HG03460 (cell line): Measurements from ENCODE around the gene ARID1B.

Experiments
- ATAC-seq: cut with Tn5 transposase; IDR thresholded peaks from one replicate; pipeline ENCODE4 v1.9.1; 2021; ENCODE audit not compliant: unreplicated experiment

The ARID1B gene

GRCh38 chr6:157229713-157230112 lies 452.5 kb downstream of the ARID1B start:
- ATAC-seq, result no peak

DNA sequence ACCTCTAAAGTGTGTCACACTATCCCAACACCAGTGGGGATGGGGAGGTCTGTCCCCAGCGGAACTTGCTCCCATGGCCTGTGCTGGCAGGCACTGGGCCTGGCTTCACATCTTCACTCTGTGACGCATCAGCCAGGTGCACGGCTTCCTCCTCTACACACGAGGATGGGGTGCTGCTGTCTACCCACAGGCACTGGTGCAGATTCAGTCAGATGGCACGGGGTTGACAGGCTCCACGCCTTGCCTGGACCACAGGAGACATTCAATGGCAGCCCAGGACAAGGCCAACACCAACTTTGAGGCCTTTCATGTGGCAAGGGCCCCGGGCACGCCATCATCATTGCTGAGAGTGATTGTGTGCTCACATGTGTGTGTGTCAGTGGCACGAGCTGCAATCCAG lies 453.7 kb downstream of the ARID1B start:
- no peak for ATAC-seq

GRCh38 chr6:157232161-157232895 lies 455.1 kb downstream of the ARID1B start:
- no peak for ATAC-seq

- no peak for ATAC-seq
Measured at GRCh38 chr6:157233156-157233555, 456.0 kb downstream of the ARID1B start.

- no peak for ATAC-seq
Measured at GRCh38 chr6:157233686-157234085, 456.5 kb downstream of the ARID1B start.

GRCh38 chr6:157235600-157236039 lies 458.4 kb downstream of the ARID1B start:
- no peak for ATAC-seq

- ATAC-seq, result no peak
Measured at GRCh38 chr6:157236040-157236725, 459.0 kb downstream of the ARID1B start.

- ATAC-seq, result no peak
Measured at GRCh38 chr6:157238346-157238745, 461.2 kb downstream of the ARID1B start.

DNA sequence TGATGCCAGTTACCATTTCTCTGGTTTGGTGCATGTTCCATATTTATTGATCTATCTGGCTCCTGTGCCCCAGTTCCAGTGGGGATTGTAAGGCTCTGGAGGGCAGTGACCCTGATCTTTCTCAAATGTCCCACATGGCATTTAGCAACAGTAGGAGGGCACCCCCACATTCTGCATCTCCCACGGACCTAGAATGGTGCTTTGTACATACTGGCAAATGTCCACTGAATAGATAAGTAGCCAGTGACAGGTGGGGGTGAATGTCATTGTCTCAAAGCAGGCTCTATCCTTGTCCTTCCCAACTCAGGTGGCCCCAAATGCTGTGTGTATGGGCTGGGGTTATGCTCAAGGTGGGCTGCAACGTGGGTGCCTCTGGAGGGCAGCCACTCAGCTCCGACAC lies 462.0 kb downstream of the ARID1B start:
- no peak for ATAC-seq

GRCh38 chr6:157239671-157240058 lies 462.5 kb downstream of the ARID1B start:
- no peak for ATAC-seq

DNA sequence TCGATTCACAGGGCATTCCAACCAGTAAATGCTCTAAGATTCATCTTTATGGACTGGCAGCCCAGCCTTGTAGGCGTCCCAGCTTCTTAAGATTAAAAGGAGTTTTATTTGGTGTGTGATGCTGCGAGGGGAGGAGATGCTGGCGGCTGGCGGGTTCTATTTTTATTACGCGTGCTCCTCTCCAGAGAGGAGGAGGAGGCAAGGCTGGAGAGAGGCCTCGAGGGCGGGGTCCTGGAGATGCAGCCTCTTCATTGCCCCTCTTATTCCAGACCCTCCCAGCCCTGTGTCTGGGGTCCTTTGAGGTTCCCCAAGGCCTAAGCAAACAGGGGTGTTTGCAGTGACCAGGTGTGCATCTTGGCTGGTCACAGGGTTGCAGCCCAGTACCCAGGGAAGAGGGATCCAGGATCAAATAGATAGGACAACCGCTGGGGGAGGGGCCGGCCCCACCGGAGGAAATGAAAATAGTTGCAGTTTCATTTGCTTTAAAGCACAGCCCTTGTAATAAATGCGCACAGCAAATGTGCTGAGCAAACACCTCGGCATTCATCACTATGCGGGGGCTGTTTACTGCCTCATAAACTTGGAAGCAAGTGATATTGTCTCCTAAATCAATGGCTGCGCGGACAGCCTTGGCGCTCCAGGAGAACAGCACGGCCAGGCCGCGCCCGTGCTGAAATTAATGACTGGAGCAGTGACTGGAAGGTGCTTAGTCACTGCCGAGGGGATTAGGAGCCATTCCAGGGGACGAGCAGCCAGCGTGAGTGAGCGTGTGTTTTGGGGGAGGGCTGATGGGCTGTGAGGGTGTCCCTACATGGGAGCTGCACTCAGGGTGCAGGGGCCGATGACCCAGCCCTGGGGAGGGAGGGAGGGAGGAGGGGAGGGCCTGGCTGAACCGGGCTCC lies 463.1 kb downstream of the ARID1B start:
- no peak for ATAC-seq

DNA sequence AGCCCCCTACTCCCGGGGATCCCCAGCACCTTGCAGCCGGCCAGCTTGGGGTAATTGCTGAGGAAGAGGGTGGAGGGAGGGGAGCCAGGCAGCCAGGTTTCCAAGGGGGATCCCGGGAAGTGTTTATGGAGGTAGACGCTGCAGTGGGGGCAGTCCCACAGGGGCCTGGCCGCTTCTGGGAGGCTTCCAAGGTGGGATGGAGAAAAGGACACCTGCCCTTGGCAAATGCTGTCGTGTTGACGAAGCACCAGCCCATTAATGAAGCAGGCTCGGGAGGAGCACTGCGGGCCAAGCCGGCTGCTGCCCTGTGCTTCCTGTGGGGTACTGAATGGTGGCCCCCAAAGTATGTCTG lies 463.8 kb downstream of the ARID1B start:
- no peak for ATAC-seq

DNA sequence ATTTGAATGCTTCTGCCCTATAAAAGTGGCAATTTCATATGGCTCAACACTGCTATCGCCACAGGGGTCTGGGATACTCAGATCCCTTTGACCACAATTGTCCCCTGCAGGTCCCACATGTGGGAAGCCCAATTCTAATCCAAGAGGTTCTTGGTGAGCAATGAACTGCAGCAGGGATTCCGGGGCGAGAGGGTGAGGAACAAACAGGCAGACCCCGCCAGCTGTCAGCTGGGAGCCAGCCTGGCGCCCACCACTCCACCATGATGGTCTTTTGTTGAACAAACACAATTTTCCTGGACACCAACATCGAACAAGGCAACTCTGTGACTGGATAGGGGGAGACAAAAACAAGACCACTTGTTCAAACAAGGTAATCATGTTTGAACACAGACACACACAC lies 465.6 kb downstream of the ARID1B start:
- no peak for ATAC-seq

DNA sequence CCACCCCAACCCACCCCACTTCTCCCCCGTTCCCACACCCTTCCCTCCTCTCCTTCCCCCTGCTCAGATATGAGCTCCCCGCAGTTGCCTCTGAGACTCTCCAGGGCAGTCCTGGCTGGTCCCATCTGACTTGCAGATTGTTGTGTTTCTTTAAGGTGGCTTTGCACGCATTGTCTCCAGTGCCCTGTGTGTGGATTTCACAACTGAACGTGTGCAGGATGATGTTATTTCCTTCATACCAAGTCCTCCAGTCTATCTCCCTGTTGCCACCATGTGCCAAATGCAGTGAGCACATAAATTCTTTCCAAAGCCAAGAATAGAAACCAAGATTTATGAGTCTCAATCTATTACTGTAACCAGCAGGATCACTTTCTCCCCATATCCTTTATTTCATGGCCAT lies 467.0 kb downstream of the ARID1B start:
- no peak for ATAC-seq

GRCh38 chr6:157244780-157245179 lies 467.6 kb downstream of the ARID1B start:
- ATAC-seq, result no peak

- ATAC-seq, result no peak
Measured at GRCh38 chr6:157245436-157245835, 468.3 kb downstream of the ARID1B start.

DNA sequence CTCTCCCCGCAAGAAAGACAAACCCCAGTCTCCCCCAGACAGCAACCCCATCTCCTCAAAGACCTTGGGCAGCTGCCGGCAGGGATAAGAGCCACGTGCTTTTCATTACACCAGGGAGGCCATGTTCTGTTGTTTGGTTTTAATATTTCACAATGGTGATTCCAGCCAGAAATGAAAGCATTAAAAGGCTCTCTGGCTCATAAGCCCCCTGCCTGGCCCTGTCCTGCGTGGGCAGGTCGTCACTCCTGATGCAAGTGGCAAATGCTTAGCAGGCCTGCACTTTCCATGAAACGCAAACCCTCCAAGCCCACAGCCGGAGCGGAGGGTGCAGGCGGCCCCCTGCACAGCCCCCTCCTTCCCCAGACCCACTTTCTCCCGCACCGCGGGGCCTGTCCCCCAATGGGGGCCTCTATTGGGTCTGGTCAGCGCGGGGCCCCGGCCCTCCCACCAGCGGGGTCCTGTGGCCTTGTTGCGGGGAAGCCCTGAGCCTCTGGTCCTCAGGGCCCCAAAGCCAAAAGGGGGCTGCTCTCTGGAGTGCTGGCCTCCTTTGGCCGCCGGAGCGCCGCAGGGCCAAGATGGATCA lies 469.0 kb downstream of the ARID1B start:
- no peak for ATAC-seq

GRCh38 chr6:157246771-157247484 lies 469.8 kb downstream of the ARID1B start:
- no peak for ATAC-seq

DNA sequence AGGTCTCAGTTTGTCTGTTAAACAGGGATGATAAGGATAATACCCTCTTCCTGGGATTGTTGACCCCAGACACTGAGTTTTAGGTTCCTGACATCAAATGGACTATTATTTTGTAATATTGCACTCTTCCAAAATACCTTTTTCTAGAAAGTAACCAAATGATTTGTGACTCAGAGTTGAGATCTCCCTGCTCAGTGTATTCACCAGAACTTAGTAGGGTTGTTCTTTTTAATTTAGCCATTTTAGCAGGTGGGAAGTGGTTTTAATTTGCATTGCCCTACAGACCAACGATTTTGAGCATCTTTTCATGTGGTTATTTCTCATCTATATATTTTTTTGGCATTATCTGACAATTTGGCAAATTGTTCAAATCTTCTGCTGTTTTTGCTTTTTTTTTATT lies 471.1 kb downstream of the ARID1B start:
- ATAC-seq, result no peak

DNA sequence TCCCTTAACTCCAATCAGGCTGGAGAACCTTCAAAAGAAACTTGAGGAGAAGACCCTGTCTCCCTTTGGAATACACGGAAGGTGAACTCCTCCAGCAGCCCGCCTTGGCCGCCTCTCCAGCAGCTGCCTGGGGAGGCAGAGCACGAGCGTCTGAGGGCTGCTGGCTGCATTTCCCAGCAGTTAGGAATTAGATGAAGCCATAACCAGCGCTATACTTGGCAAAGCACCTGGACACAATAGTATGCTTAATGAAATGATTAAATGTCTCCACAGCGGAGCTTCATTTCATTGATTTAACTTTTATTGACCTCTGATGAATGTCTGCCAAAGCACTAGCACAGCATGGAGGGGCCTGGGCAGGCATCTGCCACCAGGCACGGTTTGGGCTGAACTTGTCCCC lies 472.6 kb downstream of the ARID1B start:
- no peak for ATAC-seq
